Measurements from ENCODE around the gene CELSR1. TPM values are rescaled to one million over a fixed set of nuclear protein-coding genes. Genes with fewer than 3 reads are reported as not detected.

Gene CELSR1
- total and polyA plus RNA-seq, 3 experiments from 2014 or later: 0.15 to 0.33 (median 0.30) TPM

DNA sequence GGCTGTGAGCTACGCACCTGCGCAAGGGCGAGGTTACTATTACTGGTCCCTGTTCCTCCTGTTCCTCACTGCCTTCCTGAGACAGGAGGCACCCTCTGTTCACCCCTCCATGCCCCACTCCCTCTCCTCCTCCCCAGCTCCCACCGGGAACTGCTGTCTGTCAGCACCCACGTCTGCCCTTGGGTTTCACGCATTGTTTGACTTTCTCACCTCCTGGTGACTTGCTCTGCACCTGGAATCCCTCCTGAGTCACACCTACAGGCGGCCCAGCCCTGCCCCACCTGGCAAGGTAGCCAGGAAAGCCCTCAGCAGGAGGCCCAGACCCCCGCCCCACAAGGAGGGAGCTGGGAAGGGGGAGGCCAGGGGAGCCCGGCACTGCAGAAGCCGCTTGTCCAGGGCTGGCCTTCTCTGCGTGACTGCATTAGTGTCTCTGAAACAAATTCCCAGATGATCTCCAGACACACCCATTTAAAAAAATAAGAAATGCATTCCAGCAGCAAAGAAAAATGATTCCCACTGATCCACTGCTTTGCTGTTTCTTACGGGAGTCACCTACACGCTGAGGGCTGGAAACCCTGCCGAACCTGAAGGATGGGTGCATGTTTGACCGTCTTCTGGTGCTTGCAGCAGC lies 86.4 kb downstream of the CELSR1 start:
- CTCF ChIA-PET: no interaction called here
- H3K4me3 ChIP-seq (ENCODE audit: low read length): no peak overlapping the region
- H3K9me3 ChIP-seq (ENCODE audit: low read length): no peaks in the 10 kb centered on the region
- no peak overlapping the region for H3K27ac Mint-ChIP-seq
- POLR2A ChIA-PET: no interaction called here
- no peaks in the 10 kb centered on the region for H3K9me3 Mint-ChIP-seq
- no peaks in the 10 kb centered on the region for H3K36me3 Mint-ChIP-seq
- no peaks in the 10 kb centered on the region for H3K27me3 ChIP-seq (ENCODE audit: insufficient read depth, low read length, poor library complexity, severe bottlenecking)
- no peak overlapping the region for H3K27ac ChIP-seq (ENCODE audit: low read depth, low read length)
- no peaks in the 10 kb centered on the region for H3K36me3 ChIP-seq (ENCODE audit: insufficient read depth, low read length)
- H3K4me1 Mint-ChIP-seq: no peaks in the 10 kb centered on the region
- H3K27me3 Mint-ChIP-seq: peaks cover 0 to 29% of the 10 kb centered on the region in 2 donors
- DNase-seq: no peak
- no peak overlapping the region for H3K4me3 Mint-ChIP-seq
- H3K4me1 ChIP-seq (ENCODE audit: insufficient read depth, low read length): no peaks in the 10 kb centered on the region

DNA sequence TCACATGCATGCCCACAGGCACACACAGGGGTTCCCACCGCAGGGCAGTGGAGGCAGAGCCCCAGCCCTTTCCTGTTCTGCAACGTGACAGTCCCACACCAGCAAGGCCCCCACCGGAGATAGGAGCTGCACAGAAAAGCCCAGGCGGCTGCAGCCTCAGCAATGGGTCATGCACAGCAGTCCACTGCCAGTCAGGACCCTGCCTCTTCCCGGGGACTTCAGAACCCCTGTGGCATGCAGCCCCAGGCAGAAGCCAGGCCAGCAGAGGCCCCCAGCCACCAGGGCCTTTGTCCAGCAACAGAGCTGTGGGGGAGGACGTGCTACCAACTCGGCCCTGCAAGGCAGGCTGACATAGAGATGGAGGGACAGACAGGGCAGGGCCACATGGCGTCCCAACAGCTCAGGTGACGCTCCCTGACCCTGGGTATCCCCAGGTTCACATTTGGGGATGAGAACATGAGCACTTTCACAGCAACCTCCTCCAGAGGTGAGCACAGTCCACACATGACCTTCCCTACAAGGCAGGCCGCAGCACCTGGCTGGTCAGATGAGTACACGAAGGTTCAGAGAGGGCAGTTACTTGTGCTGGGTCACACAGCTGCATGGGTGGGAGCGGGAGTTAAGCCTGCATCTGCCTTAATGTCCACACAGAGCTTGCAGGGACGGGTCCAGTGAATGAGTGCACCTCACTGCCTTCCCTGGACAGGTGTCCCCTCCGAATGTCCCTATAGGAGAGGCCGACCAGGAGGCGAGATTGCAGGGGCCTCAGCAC lies 87.3 kb downstream of the CELSR1 start:
- no peak overlapping the region for H3K4me3 Mint-ChIP-seq
- no peak overlapping the region for H3K27ac Mint-ChIP-seq
- H3K9me3 Mint-ChIP-seq: no peaks in the 10 kb centered on the region
- CTCF ChIA-PET: no interaction called here
- peak in 1 of 5 donors; percentile 31 for DNase-seq
- Histone ChIP-seq H3K4me3 (ENCODE audit: low read length) (no peak overlapping the region), H3K4me1 (ENCODE audit: insufficient read depth, low read length) (no peaks in the 10 kb centered on the region), H3K9me3 (ENCODE audit: low read length) (no peaks in the 10 kb centered on the region), H3K27me3 (ENCODE audit: insufficient read depth, low read length, poor library complexity, severe bottlenecking) (no peaks in the 10 kb centered on the region), H3K36me3 (ENCODE audit: insufficient read depth, low read length) (no peaks in the 10 kb centered on the region), H3K27ac (ENCODE audit: low read depth, low read length) (no peak overlapping the region)
- peaks cover 2 to 26% of the 10 kb centered on the region in 2 donors for H3K27me3 Mint-ChIP-seq
- POLR2A ChIA-PET: no interaction called here
- no peaks in the 10 kb centered on the region for H3K36me3 Mint-ChIP-seq
- H3K4me1 Mint-ChIP-seq: no peaks in the 10 kb centered on the region

DNA sequence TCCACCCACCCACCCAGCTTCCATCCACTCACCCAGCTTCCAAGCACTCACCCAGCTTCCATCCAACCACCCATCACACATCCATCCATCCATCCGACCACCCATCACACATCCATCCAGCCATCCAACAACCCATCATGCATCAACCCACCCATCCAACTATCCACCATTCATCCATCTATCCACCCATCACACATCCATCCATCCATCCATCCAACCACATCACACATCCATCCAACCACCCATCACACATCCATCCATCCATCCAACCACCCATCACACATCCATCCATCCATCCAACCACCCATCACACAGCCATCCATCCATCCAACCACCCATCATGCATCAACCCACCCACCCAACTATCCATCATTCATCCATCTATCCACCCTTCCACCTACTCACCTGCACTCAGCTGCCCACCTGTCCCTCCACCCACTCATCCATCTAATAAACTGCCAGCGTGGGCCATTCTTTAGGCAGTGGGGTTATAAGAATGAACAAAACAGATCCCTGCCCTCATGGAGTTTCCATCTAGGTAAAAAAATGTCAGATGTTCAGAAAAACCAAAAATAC lies 88.2 kb downstream of the CELSR1 start:
- Histone ChIP-seq H3K4me3 (ENCODE audit: low read length) (no peak overlapping the region), H3K36me3 (ENCODE audit: insufficient read depth, low read length) (no peaks in the 10 kb centered on the region), H3K27ac (ENCODE audit: low read depth, low read length) (no peak overlapping the region), H3K4me1 (ENCODE audit: insufficient read depth, low read length) (no peaks in the 10 kb centered on the region), H3K9me3 (ENCODE audit: low read length) (no peaks in the 10 kb centered on the region), H3K27me3 (ENCODE audit: insufficient read depth, low read length, poor library complexity, severe bottlenecking) (no peaks in the 10 kb centered on the region)
- no peaks in the 10 kb centered on the region for H3K36me3 Mint-ChIP-seq
- no peaks in the 10 kb centered on the region for H3K9me3 Mint-ChIP-seq
- POLR2A ChIA-PET: no interaction called here
- H3K27ac Mint-ChIP-seq: no peak overlapping the region
- no peak for DNase-seq
- CTCF ChIA-PET: no interaction called here
- no peaks in the 10 kb centered on the region for H3K4me1 Mint-ChIP-seq
- no peak overlapping the region for H3K4me3 Mint-ChIP-seq
- H3K27me3 Mint-ChIP-seq: peaks cover 2 to 20% of the 10 kb centered on the region in 2 donors

DNA sequence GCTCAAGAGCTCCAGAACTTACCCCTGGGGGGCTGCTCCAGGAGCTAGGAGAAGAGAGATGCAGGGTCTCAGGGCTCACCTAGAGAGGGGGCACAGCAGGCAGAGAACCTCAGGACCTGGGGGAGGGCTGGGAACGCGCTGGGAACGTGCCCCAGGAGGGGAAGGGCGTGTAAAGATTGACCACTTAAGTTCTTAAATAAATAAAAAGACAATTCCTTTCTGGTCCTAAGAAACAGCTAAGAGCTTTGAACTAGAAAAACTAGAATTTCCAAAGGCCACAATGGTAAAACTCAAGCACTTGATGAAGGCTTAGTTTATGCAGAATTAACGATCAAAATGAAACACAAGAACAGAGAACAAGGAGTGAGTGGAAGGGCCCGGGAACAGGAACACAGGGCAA lies 89.1 kb downstream of the CELSR1 start:
- no peak overlapping the region for H3K27ac Mint-ChIP-seq
- H3K9me3 ChIP-seq (ENCODE audit: low read length): no peaks in the 10 kb centered on the region
- ChIA-PET CTCF (no interaction called here), POLR2A (interaction anchor here (0.5 to 0.6 kb wide), 2 partner anchors 13 to 59 kb away, joined by 3 to 7 read pairs; no protein-coding TSS in a partner anchor)
- no peaks in the 10 kb centered on the region for H3K4me1 Mint-ChIP-seq
- DNase-seq: no peak
- H3K36me3 ChIP-seq (ENCODE audit: insufficient read depth, low read length): no peaks in the 10 kb centered on the region
- H3K4me1 ChIP-seq (ENCODE audit: insufficient read depth, low read length): no peaks in the 10 kb centered on the region
- H3K4me3 ChIP-seq (ENCODE audit: low read length): no peak overlapping the region
- H3K27me3 Mint-ChIP-seq: peaks cover 2 to 20% of the 10 kb centered on the region in 2 donors
- H3K36me3 Mint-ChIP-seq: no peaks in the 10 kb centered on the region
- no peaks in the 10 kb centered on the region for H3K9me3 Mint-ChIP-seq
- no peak overlapping the region for H3K27ac ChIP-seq (ENCODE audit: low read depth, low read length)
- H3K4me3 Mint-ChIP-seq: no peak overlapping the region
- no peaks in the 10 kb centered on the region for H3K27me3 ChIP-seq (ENCODE audit: insufficient read depth, low read length, poor library complexity, severe bottlenecking)

DNA sequence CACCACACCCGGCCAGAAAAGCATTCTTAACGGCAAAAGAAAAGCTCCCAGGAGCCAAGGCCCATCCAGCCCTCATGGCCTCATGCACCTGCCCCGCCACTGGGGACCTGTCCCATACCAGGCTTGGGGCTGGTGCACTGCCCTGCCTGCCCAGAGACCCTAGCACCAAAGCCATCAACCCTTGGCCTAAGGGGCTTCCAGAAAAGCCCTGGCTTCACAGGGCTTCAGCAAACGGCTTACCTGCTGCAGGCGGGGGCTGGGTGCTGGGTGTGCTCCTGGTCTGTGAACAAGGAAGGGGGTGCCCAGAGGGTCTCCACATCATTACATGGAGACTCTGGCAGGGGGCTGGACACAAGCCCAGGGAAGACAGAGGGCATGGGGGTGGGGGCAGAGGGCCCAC lies 89.5 kb downstream of the CELSR1 start:
- Histone ChIP-seq H3K27ac (ENCODE audit: low read depth, low read length) (no peak overlapping the region), H3K9me3 (ENCODE audit: low read length) (no peaks in the 10 kb centered on the region), H3K27me3 (ENCODE audit: insufficient read depth, low read length, poor library complexity, severe bottlenecking) (no peaks in the 10 kb centered on the region), H3K36me3 (ENCODE audit: insufficient read depth, low read length) (no peaks in the 10 kb centered on the region), H3K4me1 (ENCODE audit: insufficient read depth, low read length) (no peaks in the 10 kb centered on the region), H3K4me3 (ENCODE audit: low read length) (no peak overlapping the region)
- Mint-ChIP-seq H3K4me3 (no peak overlapping the region), H3K4me1 (no peaks in the 10 kb centered on the region), H3K27me3 (peaks cover 2 to 20% of the 10 kb centered on the region in 2 donors), H3K36me3 (no peaks in the 10 kb centered on the region), H3K9me3 (no peaks in the 10 kb centered on the region), H3K27ac (no peak overlapping the region)
- POLR2A ChIA-PET: interaction anchor here (0.6 kb wide), 1 partner anchor 13 kb away, joined by 7 read pairs; no protein-coding TSS in a partner anchor
- CTCF ChIA-PET: interaction anchor here (1.0 kb wide), 1 partner anchor 80 kb away, joined by 3 read pairs; no protein-coding TSS in a partner anchor
- DNase-seq: no peak

DNA sequence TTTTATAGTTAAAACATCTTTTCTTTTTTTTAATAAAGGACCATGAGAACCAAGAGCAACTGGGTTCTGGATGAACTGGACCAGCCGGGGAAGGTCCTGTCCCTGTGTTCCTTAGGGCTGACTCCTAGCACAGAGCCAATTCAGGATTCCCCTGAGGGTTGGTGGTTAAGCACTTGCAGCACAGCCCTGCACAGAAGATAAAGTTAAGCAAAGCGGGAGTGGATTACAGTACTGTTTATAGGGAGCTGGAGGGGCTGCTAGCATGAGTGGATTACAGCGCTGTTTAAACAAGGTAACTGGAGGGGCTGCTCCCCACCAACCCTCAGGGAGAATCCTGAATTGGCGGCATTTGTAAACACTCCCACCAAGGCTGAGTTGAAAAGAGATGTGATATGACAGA lies 90.6 kb downstream of the CELSR1 start:
- H3K27me3 Mint-ChIP-seq: peaks cover 2 to 19% of the 10 kb centered on the region in 2 donors
- DNase-seq: no peak
- H3K9me3 Mint-ChIP-seq: no peaks in the 10 kb centered on the region
- H3K27ac Mint-ChIP-seq: no peak overlapping the region
- H3K36me3 Mint-ChIP-seq: no peaks in the 10 kb centered on the region
- H3K4me3 Mint-ChIP-seq: no peak overlapping the region
- POLR2A ChIA-PET: no interaction called here
- CTCF ChIA-PET: interaction anchor here (1.0 kb wide), 1 partner anchor 79 kb away, joined by 3 read pairs; no protein-coding TSS in a partner anchor
- H3K4me1 Mint-ChIP-seq: no peaks in the 10 kb centered on the region
- Histone ChIP-seq H3K27ac (ENCODE audit: low read depth, low read length) (no peak overlapping the region), H3K4me3 (ENCODE audit: low read length) (no peak overlapping the region), H3K27me3 (ENCODE audit: insufficient read depth, low read length, poor library complexity, severe bottlenecking) (no peaks in the 10 kb centered on the region), H3K4me1 (ENCODE audit: insufficient read depth, low read length) (no peaks in the 10 kb centered on the region), H3K9me3 (ENCODE audit: low read length) (no peaks in the 10 kb centered on the region), H3K36me3 (ENCODE audit: insufficient read depth, low read length) (no peaks in the 10 kb centered on the region)

DNA sequence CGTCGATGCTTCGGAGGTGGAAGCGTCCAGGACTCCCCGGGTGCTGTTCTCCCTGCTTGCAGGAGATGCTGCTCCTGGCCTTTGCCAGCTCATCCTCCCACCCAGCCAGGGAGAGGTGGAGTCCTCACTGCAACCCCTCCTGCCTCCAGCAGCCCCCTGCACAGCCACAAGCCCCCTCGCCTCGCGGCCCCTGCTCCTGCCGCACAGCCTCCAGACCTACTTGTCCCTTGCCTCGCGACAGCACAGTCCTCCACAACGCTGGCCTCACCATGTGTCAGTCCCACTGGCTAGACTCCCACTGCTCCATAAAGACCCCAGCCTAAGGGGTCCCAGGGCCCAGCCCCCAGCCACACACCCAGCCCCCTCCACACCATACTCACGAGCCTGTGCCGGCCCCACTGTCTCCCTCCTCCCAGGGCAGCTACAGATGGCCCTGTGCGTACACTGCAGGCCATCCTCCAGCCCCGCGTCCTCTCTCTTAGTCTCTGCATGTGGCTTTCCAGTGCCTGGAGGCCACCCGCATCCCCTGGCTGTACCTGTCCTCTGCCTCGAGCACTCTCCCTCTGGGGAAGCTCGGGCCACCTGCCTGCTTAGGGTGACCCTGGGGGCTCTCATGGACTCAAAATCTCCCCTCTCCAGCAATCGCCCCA lies 91.5 kb downstream of the CELSR1 start:
- no peaks in the 10 kb centered on the region for H3K36me3 ChIP-seq (ENCODE audit: insufficient read depth, low read length)
- H3K36me3 Mint-ChIP-seq: no peaks in the 10 kb centered on the region
- H3K27ac Mint-ChIP-seq: peak overlapping the region in 1 of 8 donors; percentile 78
- H3K4me1 ChIP-seq (ENCODE audit: insufficient read depth, low read length): no peaks in the 10 kb centered on the region
- H3K27me3 ChIP-seq (ENCODE audit: insufficient read depth, low read length, poor library complexity, severe bottlenecking): no peaks in the 10 kb centered on the region
- no peaks in the 10 kb centered on the region for H3K9me3 Mint-ChIP-seq
- no peaks in the 10 kb centered on the region for H3K9me3 ChIP-seq (ENCODE audit: low read length)
- H3K4me3 ChIP-seq (ENCODE audit: low read length): no peak overlapping the region
- no peak overlapping the region for H3K4me3 Mint-ChIP-seq
- H3K27ac ChIP-seq (ENCODE audit: low read depth, low read length): no peak overlapping the region
- H3K4me1 Mint-ChIP-seq: no peaks in the 10 kb centered on the region
- peaks cover 2 to 16% of the 10 kb centered on the region in 2 donors for H3K27me3 Mint-ChIP-seq
- ChIA-PET CTCF (no interaction called here), POLR2A (no interaction called here)
- no peak for DNase-seq

DNA sequence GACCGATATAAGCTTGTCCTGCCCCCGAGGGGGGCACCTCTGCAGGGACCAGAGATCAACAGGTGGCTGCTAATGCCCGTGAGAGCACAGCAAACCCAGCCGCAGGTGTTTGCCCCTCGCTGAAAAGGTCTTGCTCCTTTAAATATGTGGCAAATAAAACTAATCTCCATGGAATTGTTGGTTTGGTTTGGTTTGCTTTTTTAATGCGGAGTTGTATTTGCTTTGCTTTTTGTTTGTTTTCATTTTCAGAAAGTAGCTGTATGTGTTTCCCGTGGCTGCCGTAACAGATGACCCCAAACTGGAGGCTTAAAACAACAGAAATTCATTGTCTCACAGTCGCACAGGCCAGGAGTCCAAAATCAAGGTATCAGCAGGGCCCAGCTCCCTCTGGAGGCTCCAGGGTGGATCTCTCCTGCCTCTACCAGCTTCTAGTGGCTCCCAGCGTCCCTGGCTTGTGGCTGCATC lies 93.0 kb downstream of the CELSR1 start:
- ChIA-PET CTCF (interaction anchor here (1.0 kb wide), 1 partner anchor 75 kb away, joined by 3 read pairs; no protein-coding TSS in a partner anchor), POLR2A (no interaction called here)

More for the DNA sequence above, 93.0 kb downstream of the CELSR1 start:
- Mint-ChIP-seq H3K4me1 (no peaks in the 10 kb centered on the region), H3K36me3 (no peaks in the 10 kb centered on the region), H3K27ac (no peak overlapping the region), H3K27me3 (peaks cover 2 to 10% of the 10 kb centered on the region in 2 donors), H3K4me3 (no peak overlapping the region), H3K9me3 (no peaks in the 10 kb centered on the region)
- DNase-seq: no peak
- Histone ChIP-seq H3K27ac (ENCODE audit: low read depth, low read length) (no peak overlapping the region), H3K9me3 (ENCODE audit: low read length) (no peaks in the 10 kb centered on the region), H3K4me1 (ENCODE audit: insufficient read depth, low read length) (no peaks in the 10 kb centered on the region), H3K36me3 (ENCODE audit: insufficient read depth, low read length) (no peaks in the 10 kb centered on the region), H3K4me3 (ENCODE audit: low read length) (no peak overlapping the region), H3K27me3 (ENCODE audit: insufficient read depth, low read length, poor library complexity, severe bottlenecking) (no peaks in the 10 kb centered on the region)
